Camera-type eye (tissue), 1 donor: ENCODE data around the gene THAP7. TPM values are rescaled to one million over a fixed set of nuclear protein-coding genes. Genes with fewer than 3 reads are reported as not detected.

ENCODE experiments used
- total RNA-seq: library from RNA; depleted of rRNA; stranded (reverse); fragments of >200 nt; gene quantifications from one replicate; pipeline ENCODE4 v1.2.3, GENCODE V29; 2014

THAP7 gene, protein sequence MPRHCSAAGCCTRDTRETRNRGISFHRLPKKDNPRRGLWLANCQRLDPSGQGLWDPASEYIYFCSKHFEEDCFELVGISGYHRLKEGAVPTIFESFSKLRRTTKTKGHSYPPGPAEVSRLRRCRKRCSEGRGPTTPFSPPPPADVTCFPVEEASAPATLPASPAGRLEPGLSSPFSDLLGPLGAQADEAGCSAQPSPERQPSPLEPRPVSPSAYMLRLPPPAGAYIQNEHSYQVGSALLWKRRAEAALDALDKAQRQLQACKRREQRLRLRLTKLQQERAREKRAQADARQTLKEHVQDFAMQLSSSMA
- 31.4 TPM for total RNA-seq

GRCh38 chr22:21001601-21002325 is at the start of gene THAP7:
Gene THAP7, minus strand, starts transcription at chr22:21002118. Its CDS starts 207 bp downstream, at chr22:21001911.

GRCh38 chr22:21045585-21046294 is 43.8 kb upstream of the THAP7 start, which contains the start of gene LRRC74B:
Gene LRRC74B, plus strand, starts transcription at chr22:21045946. Its CDS starts 41 bp downstream, at chr22:21045987.

GRCh38 chr22:21032037-21032867 is 30.3 kb upstream of the THAP7 start, which contains the start of gene SLC7A4:
Gene SLC7A4, minus strand, starts transcription at chr22:21032561. Its CDS starts 749 bp downstream, at chr22:21031812.

GRCh38 chr22:21014726-21015465 is 13.0 kb upstream of the THAP7 start, which contains the start of gene P2RX6:
Gene P2RX6, plus strand, starts transcription at chr22:21015165. Its CDS starts 10 bp downstream, at chr22:21015175.

GRCh38 chr22:20981787-20982562 is 19.9 kb downstream of the THAP7 start, which contains the start of gene LZTR1:
Gene LZTR1, plus strand, starts transcription at chr22:20982297. Its CDS starts 75 bp downstream, at chr22:20982372.

GRCh38 chr22:20966883-20967696 is 34.8 kb downstream of the THAP7 start, which contains the start of gene AIFM3:
Gene AIFM3, plus strand, starts transcription at chr22:20967255. Its CDS starts 690 bp downstream, at chr22:20967945.

Other genes starting within 250 kb of the THAP7 start
- gene SERPIND1, start 228.0 kb downstream of the THAP7 start, total RNA-seq, result 0.38 TPM
- 84.9 TPM for gene PI4KA, start 143.3 kb downstream of the THAP7 start, total RNA-seq
- 12.3 TPM for gene SNAP29, start 143.1 kb downstream of the THAP7 start, total RNA-seq
- gene CRKL, start 84.7 kb downstream of the THAP7 start, total RNA-seq, result 79.8 TPM
- gene AIFM3, start 34.9 kb downstream of the THAP7 start, total RNA-seq, result 26.3 TPM
- 71.3 TPM for gene LZTR1, start 19.8 kb downstream of the THAP7 start, total RNA-seq
- 2.2 TPM for gene P2RX6, start 13.0 kb upstream of the THAP7 start, total RNA-seq
- gene SLC7A4, start 30.4 kb upstream of the THAP7 start, total RNA-seq, result 0.27 TPM
- gene LRRC74B, start 43.8 kb upstream of the THAP7 start, total RNA-seq, result not detected